Measurements from ENCODE around the gene ARHGAP26.
A peak's percentile ranks its signal among the peaks of the same experiment; 100 is the strongest.
"Not testable (repeated sequence)": the region's sequence is repeated elsewhere in the genome, so short reads cannot be mapped to it uniquely, and the experiment has no call there.

Gene ARHGAP26

GRCh38 chr5:142959683-142960657 is 189.8 kb downstream of the ARHGAP26 start:
- DNase-seq (ENCODE audit: low read depth in 2 of 2) = peak in 1 of 2 experiments; percentile 13

DNA sequence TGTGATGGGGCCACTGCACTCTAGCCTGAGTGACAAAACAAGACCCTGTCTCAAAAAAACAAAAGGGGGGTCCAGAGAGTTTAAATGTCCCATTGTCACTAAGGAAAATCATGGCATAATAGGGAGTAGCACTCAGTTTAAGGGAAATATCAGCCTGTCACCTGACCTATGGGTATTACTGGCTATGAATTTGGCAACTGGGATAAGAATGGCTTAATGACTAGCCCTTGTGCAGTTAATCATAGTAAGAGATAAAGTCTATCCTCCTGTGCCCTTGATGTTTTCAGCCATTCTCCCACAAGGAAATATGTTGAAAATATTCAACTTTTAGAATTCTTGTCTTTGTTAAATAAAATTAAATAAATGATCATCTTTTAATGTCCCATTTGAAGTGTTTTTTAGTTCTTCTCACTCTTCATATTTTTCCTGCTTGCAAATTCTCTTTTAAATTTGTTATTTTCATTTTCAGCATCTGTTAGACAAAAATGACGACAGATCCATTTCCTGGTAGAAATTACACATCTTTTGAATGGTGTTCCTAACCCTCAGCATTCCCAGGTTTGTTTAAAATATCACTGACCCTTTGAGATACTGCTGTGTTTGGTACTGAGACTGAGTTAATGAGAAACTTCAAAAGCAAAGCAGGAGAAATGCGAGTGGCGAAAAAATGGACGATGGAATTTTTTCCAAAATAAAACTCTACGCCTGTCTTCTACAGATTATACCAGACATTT is 191.4 kb downstream of the ARHGAP26 start:
- DNase-seq (ENCODE audit: low read depth in 2 of 2) = no peak

DNA sequence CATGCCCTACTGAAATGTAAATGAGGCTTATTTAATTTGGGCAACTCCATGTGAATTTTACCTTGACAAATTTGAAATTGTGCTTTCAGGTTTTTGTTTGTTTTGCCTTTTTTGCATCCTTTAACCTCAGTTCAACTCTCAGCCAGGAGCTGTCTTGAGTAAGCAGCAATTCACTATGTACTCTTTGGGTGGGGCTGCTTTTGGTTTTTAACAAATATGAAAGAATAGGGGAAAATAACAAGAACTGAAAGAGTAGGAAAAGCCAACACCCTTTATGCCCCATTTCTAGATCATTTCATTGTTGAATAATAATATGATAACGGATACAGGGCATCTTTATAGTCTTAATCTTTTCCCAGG is 192.0 kb downstream of the ARHGAP26 start:
- no peak for DNase-seq (ENCODE audit: low read depth in 2 of 2)

GRCh38 chr5:142965258-142966120 is 195.3 kb downstream of the ARHGAP26 start:
- DNase-seq (ENCODE audit: low read depth in 2 of 2) = not testable (repeated sequence)

DNA sequence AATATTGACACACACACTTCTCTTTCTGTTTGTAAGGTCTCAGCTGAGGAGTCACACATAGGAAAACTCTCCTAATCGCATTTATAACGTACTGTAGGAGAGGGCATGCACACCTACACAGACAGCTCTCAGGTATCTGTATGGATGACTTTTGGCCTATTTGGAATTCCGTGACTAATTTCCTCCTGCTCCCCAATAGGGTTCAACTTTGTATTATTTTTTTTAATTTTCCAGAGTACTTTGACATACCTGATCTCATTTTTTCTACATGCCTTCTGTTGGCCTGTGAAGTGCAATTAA is 195.9 kb downstream of the ARHGAP26 start:
- no peak for DNase-seq (ENCODE audit: low read depth in 2 of 2)

DNA sequence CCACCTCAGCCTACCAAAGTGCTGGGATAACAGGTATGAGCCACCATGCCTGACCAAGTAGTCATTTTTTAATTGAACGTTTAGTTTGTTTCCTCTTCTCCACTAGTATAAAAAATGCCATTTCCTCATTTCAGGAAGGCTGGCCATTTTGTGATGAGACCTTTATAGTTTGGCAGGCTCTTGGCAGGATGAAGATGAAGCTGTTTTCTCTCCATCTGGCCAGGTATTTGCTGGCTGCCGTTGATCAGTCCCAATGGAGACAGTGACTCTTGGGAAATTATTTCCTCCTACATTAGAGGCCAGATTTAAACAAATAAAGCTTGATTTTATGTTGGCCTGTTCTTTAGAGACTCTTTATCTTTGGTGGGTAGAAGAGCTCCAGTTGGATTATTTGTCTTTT is 199.0 kb downstream of the ARHGAP26 start:
- no peak for DNase-seq (ENCODE audit: low read depth in 2 of 2)

DNA sequence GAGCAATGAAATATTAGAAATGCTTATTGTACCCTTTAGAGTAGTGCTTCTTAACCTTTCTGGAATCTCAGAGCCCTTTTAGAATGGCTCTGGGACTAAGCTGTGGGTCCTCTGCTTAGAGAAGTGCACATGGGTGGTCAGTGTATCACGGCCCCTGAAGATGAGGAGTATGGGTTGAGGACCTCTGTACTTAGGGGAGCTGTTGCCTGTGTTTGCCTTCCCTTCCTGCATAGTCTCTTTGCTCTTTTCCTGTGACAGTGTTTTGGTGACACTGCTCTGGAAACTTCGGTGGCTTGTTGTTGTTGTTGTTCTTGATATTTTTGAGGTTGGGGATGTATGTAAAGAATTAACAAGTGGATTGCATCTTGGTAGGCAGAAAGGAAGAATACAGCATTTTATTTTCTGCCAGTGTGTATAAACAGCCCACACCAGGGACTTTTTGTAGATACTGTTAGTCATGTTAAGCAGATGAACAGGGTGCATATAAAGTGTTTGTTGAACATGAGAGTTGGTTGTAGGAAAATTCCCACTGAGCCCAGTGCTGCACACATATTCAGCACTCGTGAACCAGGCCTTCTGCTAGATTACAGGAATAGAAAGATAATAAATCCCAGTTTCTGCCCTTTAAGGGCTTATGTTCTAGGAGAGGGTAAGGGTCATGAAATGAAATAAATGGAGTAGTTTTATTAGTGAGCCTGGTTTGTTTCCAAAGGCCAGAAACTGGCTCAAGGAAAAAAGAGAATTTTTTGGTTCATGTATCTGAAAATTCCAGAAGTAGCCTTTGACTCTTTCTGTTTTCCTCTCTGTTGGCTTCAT is 199.7 kb downstream of the ARHGAP26 start:
- DNase-seq (ENCODE audit: low read depth in 2 of 2) = no peak

DNA sequence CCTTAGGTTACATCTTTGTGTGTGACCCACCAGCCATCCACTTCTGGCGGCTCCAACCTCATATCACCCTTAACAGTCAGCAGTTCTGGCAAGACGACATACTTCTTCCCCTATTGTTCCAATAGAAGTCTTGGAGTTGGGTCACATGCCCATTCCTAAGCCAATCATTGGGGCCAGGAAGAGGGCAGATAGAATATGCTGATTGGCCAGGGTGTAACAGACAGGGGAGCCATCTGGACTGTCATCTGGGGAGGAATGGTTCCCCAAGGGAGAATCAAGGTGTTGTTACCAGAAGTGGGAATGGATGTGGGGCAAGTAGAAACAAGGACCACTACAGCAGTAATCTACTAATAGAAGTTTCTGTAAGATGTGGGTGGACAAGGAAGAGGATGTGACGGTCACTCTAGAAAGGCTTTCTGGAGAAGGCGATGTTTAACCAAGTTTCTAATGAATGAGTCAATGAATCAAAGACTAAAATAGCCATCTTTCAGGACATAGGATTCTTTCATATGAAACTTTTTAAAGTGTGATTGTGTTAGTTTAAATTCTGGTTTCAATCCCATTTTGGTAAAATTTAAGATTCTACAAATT is 200.4 kb downstream of the ARHGAP26 start:
- no peak for DNase-seq (ENCODE audit: low read depth in 2 of 2)

DNA sequence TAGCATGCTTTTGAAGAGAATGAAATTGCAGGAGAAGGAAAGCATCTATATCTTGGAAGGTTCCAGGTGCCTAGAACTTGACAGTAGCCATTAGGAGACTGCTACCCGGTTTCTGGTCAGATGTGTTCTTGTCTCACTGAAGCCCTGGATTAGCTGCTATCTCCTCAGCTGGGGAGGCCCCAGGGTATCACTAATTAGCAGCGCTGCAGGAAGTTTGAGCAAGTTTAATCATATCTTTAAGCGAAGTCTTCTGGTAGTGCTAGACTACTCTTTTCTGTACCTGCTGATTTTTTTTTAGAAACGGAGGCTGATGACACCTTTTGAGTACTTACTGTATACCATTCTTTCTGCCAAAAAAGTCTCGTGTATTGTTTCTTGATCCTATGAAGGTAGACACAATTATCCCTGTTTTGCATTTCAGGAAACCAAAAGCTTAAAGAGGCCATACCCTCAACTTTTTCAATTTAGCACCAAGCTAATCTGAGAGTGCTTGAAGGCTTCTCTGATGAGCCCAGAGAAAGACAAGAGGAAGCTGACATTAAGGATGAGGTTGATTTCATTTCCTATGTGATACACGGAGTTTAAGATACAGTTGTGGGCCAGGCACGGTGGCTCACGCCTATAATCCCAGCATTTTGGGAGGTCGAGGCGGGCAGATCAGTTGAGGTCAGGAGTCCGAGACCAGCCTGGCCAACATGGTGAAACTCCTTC is 201.3 kb downstream of the ARHGAP26 start:
- DNase-seq (ENCODE audit: low read depth in 2 of 2) = no peak

DNA sequence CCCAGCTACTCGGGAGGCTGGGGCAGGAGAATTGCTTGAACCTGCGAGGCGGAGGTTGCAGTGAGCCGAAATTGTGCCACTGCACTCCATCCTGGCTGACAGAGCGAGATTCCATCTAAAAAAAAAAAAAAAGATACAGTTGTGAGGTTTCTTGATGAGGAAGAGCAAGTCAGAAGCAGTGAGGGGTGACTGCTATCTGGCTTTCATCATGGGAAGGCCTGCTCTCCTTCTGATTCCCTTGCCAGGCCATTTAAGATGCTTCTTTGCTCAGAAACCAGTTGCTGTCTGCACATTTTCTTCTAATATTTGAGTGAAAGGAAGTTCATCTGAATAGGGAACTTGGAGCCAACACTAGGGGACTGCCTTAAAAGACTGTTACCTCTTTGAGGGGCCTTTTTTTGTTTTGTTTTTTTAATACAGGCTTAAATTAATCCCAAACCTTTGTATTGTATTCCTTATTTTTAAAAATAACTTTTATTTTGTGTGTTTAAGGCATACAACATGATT is 201.9 kb downstream of the ARHGAP26 start:
- no peak for DNase-seq (ENCODE audit: low read depth in 2 of 2)

GRCh38 chr5:142973932-142974331 is 203.8 kb downstream of the ARHGAP26 start:
- DNase-seq (ENCODE audit: low read depth in 2 of 2) = no peak

GRCh38 chr5:142974409-142974808 is 204.2 kb downstream of the ARHGAP26 start:
- DNase-seq (ENCODE audit: low read depth in 2 of 2) = peak; percentile 45 to 58

GRCh38 chr5:142976861-142977260 is 206.7 kb downstream of the ARHGAP26 start:
- DNase-seq (ENCODE audit: low read depth in 2 of 2) = no peak

DNA sequence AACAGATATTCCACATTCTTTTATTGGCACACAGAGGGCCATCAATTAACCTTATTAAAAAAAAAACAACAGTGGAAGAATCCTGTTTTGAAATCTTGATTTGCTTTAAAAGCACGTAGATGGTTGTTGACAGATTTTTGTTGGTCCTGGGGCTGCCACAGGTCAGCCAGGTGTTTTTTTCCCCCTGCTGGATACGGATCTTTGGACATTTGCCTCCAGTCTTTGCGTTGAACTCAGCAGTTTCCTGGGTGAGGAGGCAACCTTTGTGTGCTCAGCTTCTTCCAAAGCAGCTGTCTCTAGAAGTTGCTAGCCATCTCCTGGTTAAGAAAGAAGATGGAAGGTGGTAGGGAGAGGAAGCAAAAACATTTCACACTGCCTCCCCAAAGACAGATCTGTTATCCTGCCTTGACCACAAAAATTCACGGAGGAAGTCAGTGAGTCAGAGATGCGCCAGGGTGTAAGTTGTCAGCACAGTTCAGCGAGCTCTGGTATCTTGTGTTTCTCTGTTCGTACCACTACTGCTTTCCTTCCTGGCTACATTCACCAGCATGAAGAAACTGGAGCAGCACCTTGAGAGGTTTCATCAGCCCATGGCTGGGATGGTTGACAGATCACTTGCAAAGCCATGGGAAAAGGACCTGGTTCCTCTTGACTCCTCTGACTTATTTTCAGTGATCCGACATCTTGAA is 207.3 kb downstream of the ARHGAP26 start:
- DNase-seq (ENCODE audit: low read depth in 2 of 2) = peak; percentile 80 to 84

GRCh38 chr5:142978252-142978651 is 208.1 kb downstream of the ARHGAP26 start:
- DNase-seq (ENCODE audit: low read depth in 2 of 2) = no peak

- no peak for DNase-seq (ENCODE audit: low read depth in 2 of 2)
Observed at GRCh38 chr5:142978726-142979125, 208.5 kb downstream of the ARHGAP26 start.

DNA sequence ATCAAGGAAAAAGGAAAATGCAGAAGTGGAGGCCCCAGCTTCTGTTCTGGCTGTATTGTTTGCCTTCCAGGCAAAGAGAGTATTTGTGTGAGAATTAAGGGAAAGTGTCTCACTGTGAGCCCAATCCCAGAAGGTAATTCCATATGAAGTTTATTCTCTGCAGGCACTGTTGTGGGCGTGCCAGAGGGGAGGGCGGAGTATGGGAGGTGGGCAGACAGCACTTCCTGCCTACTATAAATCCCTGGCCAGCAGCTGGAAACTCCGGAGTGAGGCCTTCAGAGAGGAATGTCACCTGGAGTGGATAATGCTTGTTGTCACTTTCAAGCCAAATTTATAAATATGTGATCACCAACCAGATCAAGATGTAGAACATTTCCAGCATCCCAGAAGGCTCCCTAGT is 209.5 kb downstream of the ARHGAP26 start:
- no peak for DNase-seq (ENCODE audit: low read depth in 2 of 2)

- no peak for DNase-seq (ENCODE audit: low read depth in 2 of 2)
Observed at GRCh38 chr5:142981475-142981874, 211.3 kb downstream of the ARHGAP26 start.

All from fibroblast of skin of left biceps (primary cell).